Measurements from ENCODE around the gene HIP1R.

DNA sequence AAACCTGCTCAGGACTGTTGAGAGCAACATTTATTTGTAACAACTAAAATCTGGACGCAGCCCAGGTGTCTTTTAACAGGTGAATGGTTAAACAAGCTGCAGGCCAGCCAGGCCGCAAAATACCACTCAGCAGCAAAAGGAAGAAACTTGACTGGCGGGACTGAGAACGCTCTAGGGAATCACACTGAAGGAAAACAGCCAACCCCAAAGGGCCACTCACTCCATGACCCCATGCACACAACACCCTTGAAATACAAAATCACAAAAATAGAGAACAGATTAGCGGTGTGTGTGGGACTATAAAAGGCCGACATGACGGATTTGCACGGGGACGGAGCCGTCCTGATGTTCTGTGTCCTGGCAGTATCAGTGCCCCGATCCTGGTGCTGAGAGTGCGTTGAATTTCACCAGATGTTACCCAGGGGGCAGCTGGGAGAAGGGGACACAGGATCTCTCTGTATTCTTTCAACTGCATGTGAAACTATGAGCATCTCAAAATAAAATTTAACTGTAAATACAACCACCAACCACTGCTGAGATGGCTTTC is 37.6 kb downstream of the HIP1R start:
- TF ChIP-seq, protein P1, sequence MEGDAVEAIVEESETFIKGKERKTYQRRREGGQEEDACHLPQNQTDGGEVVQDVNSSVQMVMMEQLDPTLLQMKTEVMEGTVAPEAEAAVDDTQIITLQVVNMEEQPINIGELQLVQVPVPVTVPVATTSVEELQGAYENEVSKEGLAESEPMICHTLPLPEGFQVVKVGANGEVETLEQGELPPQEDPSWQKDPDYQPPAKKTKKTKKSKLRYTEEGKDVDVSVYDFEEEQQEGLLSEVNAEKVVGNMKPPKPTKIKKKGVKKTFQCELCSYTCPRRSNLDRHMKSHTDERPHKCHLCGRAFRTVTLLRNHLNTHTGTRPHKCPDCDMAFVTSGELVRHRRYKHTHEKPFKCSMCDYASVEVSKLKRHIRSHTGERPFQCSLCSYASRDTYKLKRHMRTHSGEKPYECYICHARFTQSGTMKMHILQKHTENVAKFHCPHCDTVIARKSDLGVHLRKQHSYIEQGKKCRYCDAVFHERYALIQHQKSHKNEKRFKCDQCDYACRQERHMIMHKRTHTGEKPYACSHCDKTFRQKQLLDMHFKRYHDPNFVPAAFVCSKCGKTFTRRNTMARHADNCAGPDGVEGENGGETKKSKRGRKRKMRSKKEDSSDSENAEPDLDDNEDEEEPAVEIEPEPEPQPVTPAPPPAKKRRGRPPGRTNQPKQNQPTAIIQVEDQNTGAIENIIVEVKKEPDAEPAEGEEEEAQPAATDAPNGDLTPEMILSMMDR (IDR thresholded peaks at IDR 0.05): no peak
- TF ChIP-seq POLR2AphosphoS5 (IDR thresholded peaks at IDR 0.05): no peak

Measured in sigmoid colon (tissue), 4 donors.